Heart right ventricle (tissue), 16 donors: ENCODE data around the gene WNT5B. TPM values are rescaled to one million over a fixed set of nuclear protein-coding genes. Genes with fewer than 3 reads are reported as not detected.

Source experiments
- ATAC-seq, 8 donors: fragments of 200-7000 bp; cut with Tn5 transposase; one replicate each; pipeline ENCODE4 v1.9.1; 2020; ENCODE audit warnings: mild to moderate bottlenecking in 8 of 8, moderate library complexity in 8 of 8, moderate number of reproducible peaks in 1 of 8
- DNase-seq, 2 donors: peaks; one replicate each; pipeline ENCODE4 v3.0.0-alpha.2; 2020
- H3K27ac ChIP-seq, 10 donors: fragments of 200-600 bp; sonication (generic) in 2 of 10; one replicate each; pipeline versions ENCODE4 v1.5.0 to v1.8.0; 2020 to 2022; ENCODE audit warnings: mild to moderate bottlenecking in 3 of 10
- H3K27me3 ChIP-seq, 7 donors: fragments of 200-600 bp; one replicate each; pipeline ENCODE4 v1.8.0; 2021 to 2022; ENCODE audit warnings: mild to moderate bottlenecking in 2 of 7
- H3K36me3 ChIP-seq, 9 donors: fragments of 200-600 bp; sonication (generic) in 1 of 9; one replicate each; pipeline versions ENCODE4 v1.5.0 to v1.8.0; 2020 to 2022; ENCODE audit warnings: mild to moderate bottlenecking in 2 of 9
- H3K4me1 ChIP-seq, 9 donors: fragments of 200-600 bp; sonication (generic) in 1 of 9; one replicate each; pipeline versions ENCODE4 v1.5.0 to v1.8.0; 2020 to 2022; ENCODE audit warnings: mild to moderate bottlenecking in 4 of 9
- H3K4me3 ChIP-seq, 10 donors: fragments of 200-600 bp; sonication (generic) in 2 of 10; one replicate each; pipeline versions ENCODE4 v1.5.0 to v1.8.0; 2020 to 2022; ENCODE audit warnings: mild to moderate bottlenecking in 7 of 10, moderate library complexity in 2 of 10
- H3K9me3 ChIP-seq, 11 donors: fragments of 200-600 bp in 10 of 11; sonication (generic) in 2 of 11; one replicate each; pipeline versions ENCODE4 v1.5.0 to v1.8.0; 2013 to 2022; ENCODE audit warnings: mild to moderate bottlenecking in 2 of 11, control low read depth in 1 of 11, moderate library complexity in 1 of 11
- CTCF ChIP-seq, 9 donors: fragments of 200-600 bp; sonication (generic) in 2 of 9; IDR thresholded peaks; one replicate each; pipeline versions ENCODE4 v1.5.0 to v1.8.0; 2021 to 2022; ENCODE audit warnings: antibody characterized with exemption in 9 of 9, mild to moderate bottlenecking in 5 of 9, moderate library complexity in 1 of 9
- WGBS, 2 donors: extraction: QIAGEN DNeasy Blood & Tissue Kit; methylation state at CpG; one replicate each; pipeline ENCODE4 v1.1.7; 2013; ENCODE audit warnings: inconsistent platforms in 1 of 2; 5-methylcytosine and 5-hydroxymethylcytosine counted together
- intact Hi-C, 10 donors: fragments of 100-400 bp; cut with DNase I; formaldehyde crosslinking; loops; one replicate each; pipeline versions ENCODE4 v1.11.1 to v1.14.2; 2022
- polyA plus RNA-seq, 2 donors: library from polyadenylated mRNA; stranded (reverse); fragments of 200-250 nt; gene quantifications; one replicate each; pipeline ENCODE4 v1.2.3, GENCODE V29; 2013
- total RNA-seq, 10 donors: library from RNA; stranded (reverse); fragmentation: NEBNext Ultra II Directional in 3 of 10; extraction: Animal tissue kit (Norgen Biotek cat#: 25700) in 3 of 10; gene quantifications; one replicate each; pipeline versions ENCODE4 v1.2.1 to v1.2.4, GENCODE V29; 2021 to 2023
- donor health status: Arrhythmogenic right ventricular cardiomyopathy.
- donor health status: ischemic (EF 13 %, LVEDD 7.1; RV severe dilation, severe dysfunction).
- donor health status: healthy with polysubstance abuse.
- donor health status: DM: no; HTN: yes; CAD: no.
- donor health status: DM: no; HTN: no; CAD: no.
- donor health status: ischemic (EF 25% LVEDD 6.9; RV normal size, moderate dysfunction).
- donor health status: ischemic (EF 25% LVEDD 5.7; RV mildly dilated, moderate dysfunction).
- donor health status: healthy.
- donor health status: DM: yes; HTN: yes; CAD: no.
- donor health status: Ischemic cardiomyopathy.
- donor health status: ischemic (EF 35%, LVEDD 5.7; RV mildly dilated, moderate dysfunction).
- donor health status: nonischemic (EF 11% LVEDD 7.7; RV severe dilation, severe dysfunction).
- donor health status: DM: yes; HTN: yes; CAD: no.
- donor health status: PGD.
- donor health status: ischemic (EF 29% LVEDD 5.4; RV normal size, mild dysfunction).
- donor health status: nonischemic (EF 23%, LVEDD 6.1; RV moderate dilation, normal function).

WNT5B gene
- total and polyA plus RNA-seq, 12 donors = 0.34 to 2.5 (median 1.6) TPM

GRCh38 chr12:1663440-1664132, 34.6 kb downstream of the WNT5B start:
- H3K4me1 ChIP-seq = peaks cover 13 to 43% (median 33%) of the 10 kb centered on the region in 9 donors
- no peaks in the 10 kb centered on the region for H3K9me3 ChIP-seq
- WGBS, 2 donors = 86 to 90% methylated on average over 11 of the region's 11 CpGs
- H3K27ac ChIP-seq = peak overlapping the region in 7 of 10 donors; percentile 70 to 87 (median 77)
- intact Hi-C loops = no loop called here
- no peaks in the 10 kb centered on the region for H3K36me3 ChIP-seq
- DNase-seq (no peak), ATAC-seq (no peak)
- no peak overlapping the region for H3K4me3 ChIP-seq
- TF ChIP-seq CTCF (IDR thresholded peaks at IDR 0.05) = no peak
- H3K27me3 ChIP-seq = no peaks in the 10 kb centered on the region

- no peaks in the 10 kb centered on the region for H3K9me3 ChIP-seq
- TF ChIP-seq CTCF (IDR thresholded peaks at IDR 0.05) = no peak
- no peaks in the 10 kb centered on the region for H3K27me3 ChIP-seq
- ATAC-seq (no peak), DNase-seq (no peak)
- H3K4me3 ChIP-seq = no peak overlapping the region
- peaks cover 5 to 46% (median 18%) of the 10 kb centered on the region in 9 donors for H3K4me1 ChIP-seq
- intact Hi-C loops = no loop called here
- no peaks in the 10 kb centered on the region for H3K36me3 ChIP-seq
- 91% methylated on average over 2 of the region's 2 CpGs for WGBS, 2 donors
- H3K27ac ChIP-seq = peak overlapping the region in 1 of 10 donors; percentile 11
These were observed 36.3 kb downstream of the WNT5B start for GRCh38 chr12:1665366-1665765.

GRCh38 chr12:1666215-1666614, 37.2 kb downstream of the WNT5B start:
- DNase-seq = no peak
- H3K4me1 ChIP-seq = peaks cover 3 to 41% (median 18%) of the 10 kb centered on the region in 9 donors
- TF ChIP-seq CTCF (IDR thresholded peaks at IDR 0.05) = no peak
- no peaks in the 10 kb centered on the region for H3K9me3 ChIP-seq
- 71 to 73% methylated on average over 5 of the region's 5 CpGs for WGBS, 2 donors
- no peaks in the 10 kb centered on the region for H3K36me3 ChIP-seq
- no peak for ATAC-seq
- H3K4me3 ChIP-seq = no peak overlapping the region
- peak overlapping the region in 9 of 10 donors; percentile 40 to 93 (median 80) for H3K27ac ChIP-seq
- intact Hi-C loops = no loop called here
- no peaks in the 10 kb centered on the region for H3K27me3 ChIP-seq

GRCh38 chr12:1666685-1667162, 37.7 kb downstream of the WNT5B start:
- H3K9me3 ChIP-seq = no peaks in the 10 kb centered on the region
- no peak for ATAC-seq
- 19 to 21% methylated on average over 2 of the region's 2 CpGs for WGBS, 2 donors
- peak overlapping the region; percentile 38 to 93 (median 80) for H3K27ac ChIP-seq
- no peak for DNase-seq
- H3K27me3 ChIP-seq = no peaks in the 10 kb centered on the region
- no peaks in the 10 kb centered on the region for H3K36me3 ChIP-seq
- peaks cover 3 to 38% (median 18%) of the 10 kb centered on the region in 9 donors for H3K4me1 ChIP-seq
- no peak for TF ChIP-seq CTCF (IDR thresholded peaks at IDR 0.05)
- intact Hi-C loops = no loop called here
- no peak overlapping the region for H3K4me3 ChIP-seq
